ENCODE measurements around the gene EXOC3L4.

Gene EXOC3L4

GRCh38 chr14:103156651-103157378 is 62.3 kb downstream of the EXOC3L4 start:
- no peak for DNase-seq

GRCh38 chr14:103157969-103158368 is 63.4 kb downstream of the EXOC3L4 start:
- DNase-seq: no peak

DNA sequence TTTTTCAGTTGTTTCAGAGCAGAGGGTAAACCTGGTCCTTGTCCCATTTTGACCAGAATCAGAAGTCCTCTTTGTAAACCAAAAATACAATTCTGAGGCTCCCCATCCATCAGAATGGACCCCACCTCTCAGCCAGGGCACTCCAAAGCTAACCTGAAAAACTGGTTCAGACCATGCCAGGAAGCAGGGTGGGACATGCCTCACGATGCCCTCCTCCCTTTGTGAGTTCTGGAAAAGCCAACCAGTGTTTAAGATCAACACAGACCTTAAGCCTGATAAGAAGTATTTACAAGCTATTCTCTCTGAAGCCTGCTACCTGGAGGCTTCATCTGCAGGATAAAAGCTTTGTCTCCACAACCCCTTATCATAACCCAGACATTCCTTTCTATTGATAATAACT is 64.2 kb downstream of the EXOC3L4 start:
- no peak for DNase-seq

All from NCI-H524 (cell line).